ENCODE measurements around the gene PGBD2. TPM values are rescaled to one million over a fixed set of nuclear protein-coding genes. Genes with fewer than 3 reads are reported as not detected.

The PGBD2 gene
- total and polyA plus RNA-seq, 2 of the 13 experiments (the other 11 are each of a cell fraction or from before 2014, with no cell fraction given), result 6.0 to 7.4 TPM

- TF ChIP-seq NONO (IDR thresholded peaks at IDR 0.05) (no peak), NONO (CRISPR knock-in tag; conservative IDR thresholded peaks at IDR 0.05) (peak; percentile 37), ZFP82 (CRISPR knock-in tag; IDR thresholded peaks at IDR 0.05; ENCODE audit: borderline replicate concordance) (peak; percentile 74; the same call in 1 of the 2 replicates), GLI4 (CRISPR knock-in tag; IDR thresholded peaks at IDR 0.05; ENCODE audit: borderline replicate concordance) (peak; percentile 45; the same call in 1 of the 2 replicates), ZNF354B (CRISPR knock-in tag; IDR thresholded peaks at IDR 0.05) (no peak), ZNF138 (CRISPR knock-in tag; IDR thresholded peaks at IDR 0.05; ENCODE audit: low read depth) (no peak), ZNF558 (CRISPR knock-in tag; IDR thresholded peaks at IDR 0.05; ENCODE audit: borderline replicate concordance) (0 out of 2 replicates have a peak, but pooled peaks have one; percentile 27), ZBTB38 (CRISPR knock-in tag; IDR thresholded peaks at IDR 0.05) (peak; percentile 94), SAP130 (CRISPR knock-in tag; IDR thresholded peaks at IDR 0.05; ENCODE audit: low read depth) (peak; percentile 26), REXO4 (CRISPR knock-in tag; IDR thresholded peaks at IDR 0.05; ENCODE audit: borderline replicate concordance) (no peak), ZSCAN20 (CRISPR knock-in tag; IDR thresholded peaks at IDR 0.05; ENCODE audit: borderline replicate concordance) (no peak), SNAI1 (CRISPR knock-in tag; IDR thresholded peaks at IDR 0.05; ENCODE audit: borderline replicate concordance) (0 out of 2 replicates have a peak, but pooled peaks have one; percentile 20), SRSF1 (optimal IDR thresholded peaks at IDR 0.05; ENCODE audit: low read depth, low read length) (no peak), ZNF44 (CRISPR knock-in tag; IDR thresholded peaks at IDR 0.05) (no peak), ZNF567 (CRISPR knock-in tag; IDR thresholded peaks at IDR 0.05; ENCODE audit: borderline replicate concordance) (no peak), ZNF564 (CRISPR knock-in tag; IDR thresholded peaks at IDR 0.05) (peak; percentile 22; the same call in 1 of the 2 replicates), HDAC1 (CRISPR knock-in tag; IDR thresholded peaks at IDR 0.05) (no peak; the same call in 1 of the 2 replicates), CC2D1A (CRISPR knock-in tag; IDR thresholded peaks at IDR 0.05) (no peak), PHF8 (CRISPR knock-in tag; IDR thresholded peaks at IDR 0.05) (peak; percentile 64), PAWR (CRISPR knock-in tag; IDR thresholded peaks at IDR 0.05; ENCODE audit: borderline replicate concordance) (0 out of 2 replicates have a peak, but pooled peaks have one; percentile 37), TFDP1 (CRISPR knock-in tag; IDR thresholded peaks at IDR 0.05; ENCODE audit: borderline replicate concordance) (peak; percentile 40; the same call in 1 of the 2 replicates), SSRP1 (CRISPR knock-in tag; IDR thresholded peaks at IDR 0.05) (0 out of 2 replicates have a peak, but pooled peaks have one; percentile 23), NFRKB (IDR thresholded peaks at IDR 0.05) (no peak), ZBTB37 (CRISPR knock-in tag; IDR thresholded peaks at IDR 0.05) (0 out of 2 replicates have a peak, but pooled peaks have one; percentile 32), TEAD3 (CRISPR knock-in tag; optimal IDR thresholded peaks at IDR 0.05; ENCODE audit: borderline replicate concordance) (peak; percentile 53), MEIS1 (CRISPR knock-in tag; IDR thresholded peaks at IDR 0.05; ENCODE audit: borderline replicate concordance) (peak; percentile 24; the same call in 1 of the 2 replicates), YY1 (IDR thresholded peaks at IDR 0.05; ENCODE audit: insufficient read depth, insufficient replicate concordance, low read depth, low read length) (no peak), BRF2 (CRISPR knock-in tag; IDR thresholded peaks at IDR 0.05) (peak; percentile 19; the same call in 1 of the 2 replicates)
Observed at GRCh38 chr1:248858096-248858890, 47.7 kb upstream of the PGBD2 start (continued).

Data from HepG2 (cell line).